ENCODE measurements around the gene USF1.

- no peak for TF ChIP-seq CTCF (conservative IDR thresholded peaks at IDR 0.05; ENCODE audit: low read length)
- TF ChIP-seq EZH2phosphoT487 (IDR thresholded peaks at IDR 0.05; ENCODE audit: borderline replicate concordance): no peak
These were observed 36.7 kb upstream of the USF1 start for GRCh38 chr1:161082483-161082882.

Measured in Loucy (cell line).